SK-N-DZ (cell line): ENCODE results near the gene UQCRFS1.

ENCODE experiments used
- DNase-seq: peaks from one replicate; pipeline ENCODE4 v3.0.0-alpha.2; 2015; ENCODE audit warnings: low spot score
- small RNA-seq, 2 experiments: library from RNA; depleted of rRNA; stranded (forward); fragments of <200 nt; gene quantifications; one replicate each; pipeline ENCODE3, GENCODE V24; 2014

The UQCRFS1 gene

GRCh38 chr19:29162694-29163093 lies 50.3 kb downstream of the UQCRFS1 start:
- DNase-seq = no peak

- DNase-seq = no peak
Measured at GRCh38 chr19:29155683-29156082, 57.3 kb downstream of the UQCRFS1 start.

Small RNA genes lying within 50 kb of the gene (small RNA-seq; reads per million reads assigned to genes)
- 0 reads per million in 2 experiments for gene RN7SL340P
